HepG2 (cell line): ENCODE measurements around the gene GSS. TPM values are rescaled to one million over a fixed set of nuclear protein-coding genes. Genes with fewer than 3 reads are reported as not detected.

ENCODE experiments used
- AGO2 ChIP-seq: fragments of 200-400 bp; formaldehyde crosslinking; optimal IDR thresholded peaks from 2 replicates; pipeline ENCODE3; 2017; ENCODE audit warnings: mild to moderate bottlenecking, low read depth, low read length, moderate library complexity
- BRCA1 ChIP-seq: sonication (generic); formaldehyde crosslinking; IDR thresholded peaks from 2 replicates; pipeline ENCODE4 v1.4.0; 2020; ENCODE audit warnings: missing genetic modification reagents
- BRF2 ChIP-seq: sonication (generic); formaldehyde crosslinking; IDR thresholded peaks from 2 replicates; pipeline ENCODE4 v1.8.1; 2022; ENCODE audit warnings: mild to moderate bottlenecking, missing genetic modification reagents
- FOXA1 ChIP-seq, 2 experiments: fragments of 450-650 bp in 1 of 2; sonication (generic) in 1 of 2; formaldehyde crosslinking in 1 of 2; IDR thresholded peaks; 2 replicates each; pipeline versions ENCODE4 v1.4.0 to v1.6.1; 2016 to 2020; ENCODE audit warnings: missing genetic modification reagents in 1 of 2
- HNRNPH1 ChIP-seq: fragments of 200-400 bp; formaldehyde crosslinking; optimal IDR thresholded peaks from 2 replicates; pipeline ENCODE3; 2017; ENCODE audit warnings: mild to moderate bottlenecking, low read depth, low read length
- IRF1 ChIP-seq: sonication (generic); formaldehyde crosslinking; IDR thresholded peaks from 2 replicates; pipeline ENCODE4 v1.4.0; 2020; ENCODE audit warnings: low read depth, mild to moderate bottlenecking, missing genetic modification reagents
- KDM2A ChIP-seq: sonication (generic); formaldehyde crosslinking; IDR thresholded peaks from 2 replicates; pipeline ENCODE4 v1.4.0; 2020; ENCODE audit warnings: low read depth, missing genetic modification reagents, borderline replicate concordance
- KLF13 ChIP-seq: sonication (generic); formaldehyde crosslinking; IDR thresholded peaks from 2 replicates; pipeline ENCODE4 v1.4.0; 2020; ENCODE audit warnings: mild to moderate bottlenecking, missing genetic modification reagents
- KLF6 ChIP-seq: IDR thresholded peaks from 2 replicates; pipeline ENCODE4 v1.8.0; 2016; ENCODE audit warnings: missing biosample characterization, missing genetic modification reagents
- KMT2B ChIP-seq: IDR thresholded peaks from 2 replicates; pipeline ENCODE4 v1.6.1; 2016; ENCODE audit warnings: missing genetic modification reagents, missing compliant biosample characterization
- MXD1 ChIP-seq: sonication (generic); formaldehyde crosslinking; IDR thresholded peaks from 2 replicates; pipeline ENCODE4 v1.4.0; 2020; ENCODE audit warnings: mild to moderate bottlenecking, missing genetic modification reagents
- RELA ChIP-seq: sonication (generic); formaldehyde crosslinking; IDR thresholded peaks from 2 replicates; pipeline ENCODE4 v1.4.0; 2020; ENCODE audit warnings: missing genetic modification reagents
- SATB2 ChIP-seq: sonication (generic); formaldehyde crosslinking; IDR thresholded peaks from 2 replicates; pipeline ENCODE4 v1.5.0; 2020; ENCODE audit warnings: missing genetic modification reagents
- SRSF1 ChIP-seq: fragments of 200-400 bp; formaldehyde crosslinking; optimal IDR thresholded peaks from 2 replicates; pipeline ENCODE3; 2017; ENCODE audit warnings: mild to moderate bottlenecking, low read depth, low read length, moderate library complexity
- TFAP4 ChIP-seq: sonication (generic); IDR thresholded peaks from 2 replicates; pipeline ENCODE4 v1.6.1; 2016; ENCODE audit warnings: low read depth, borderline replicate concordance
- ZBTB3 ChIP-seq: sonication (generic); formaldehyde crosslinking; IDR thresholded peaks from 2 replicates; pipeline ENCODE4 v1.4.0; 2020; ENCODE audit warnings: low read depth, mild to moderate bottlenecking, moderate library complexity, missing genetic modification reagents, borderline replicate concordance
- ZFY ChIP-seq: sonication (generic); formaldehyde crosslinking; IDR thresholded peaks from 2 replicates; pipeline ENCODE4 v1.4.0; 2020; ENCODE audit warnings: missing genetic modification reagents
- ZGPAT ChIP-seq: IDR thresholded peaks from 2 replicates; pipeline ENCODE4 v1.6.1; 2016; ENCODE audit warnings: mild to moderate bottlenecking
- ZMAT5 ChIP-seq: sonication (generic); formaldehyde crosslinking; IDR thresholded peaks from 2 replicates; pipeline ENCODE4 v1.5.0; 2020; ENCODE audit warnings: mild to moderate bottlenecking, low read depth, missing genetic modification reagents, borderline replicate concordance
- ZNF138 ChIP-seq: sonication (generic); formaldehyde crosslinking; IDR thresholded peaks from 2 replicates; pipeline ENCODE4 v1.5.0; 2020; ENCODE audit warnings: mild to moderate bottlenecking, low read depth, missing genetic modification reagents
- ZNF337 ChIP-seq: sonication (generic); formaldehyde crosslinking; IDR thresholded peaks from 2 replicates; pipeline ENCODE4 v1.5.1; 2020; ENCODE audit warnings: missing genetic modification reagents, low read depth, mild to moderate bottlenecking, borderline replicate concordance
- ZNF350 ChIP-seq: sonication (generic); formaldehyde crosslinking; IDR thresholded peaks from 2 replicates; pipeline ENCODE4 v1.4.0; 2020; ENCODE audit warnings: mild to moderate bottlenecking, low read depth, missing genetic modification reagents, borderline replicate concordance
- ZNF501 ChIP-seq: sonication (generic); formaldehyde crosslinking; IDR thresholded peaks from 2 replicates; pipeline ENCODE4 v1.5.1; 2020; ENCODE audit warnings: mild to moderate bottlenecking, moderate library complexity, missing genetic modification reagents
- ZNF713 ChIP-seq: sonication (generic); formaldehyde crosslinking; IDR thresholded peaks from 2 replicates; pipeline ENCODE4 v1.4.0; 2020; ENCODE audit warnings: mild to moderate bottlenecking, missing genetic modification reagents
- ZNF772 ChIP-seq: sonication (generic); formaldehyde crosslinking; IDR thresholded peaks from 2 replicates; pipeline ENCODE4 v1.5.0; 2020; ENCODE audit warnings: mild to moderate bottlenecking, missing genetic modification reagents
- polyA plus RNA-seq, 8 experiments: library from polyadenylated mRNA; depleted of rRNA in 3 of 8; stranded (reverse) in 7 of 8; unstranded in 1 of 8; fragments of >200 nt; fragmentation: Illumina TruSeq in 4 of 8; extraction: Trizol in 4 of 8; gene quantifications; 2 replicates each; pipeline versions ENCODE4 v1.2.1 to v1.2.3, GENCODE V29; 2011 to 2016; ENCODE audit warnings: low read depth in 4 of 8, missing spikeins in 1 of 8, mixed read lengths in 1 of 8; ENCODE audit not compliant: insufficient read depth in 1 of 8
- total RNA-seq, 5 experiments: library from RNA; depleted of rRNA; stranded (reverse); fragments of >200 nt; fragmentation: Illumina TruSeq; extraction: Trizol; gene quantifications; 2 replicates each; pipeline ENCODE4 v1.2.3, GENCODE V29; 2016; ENCODE audit warnings: low read depth in 1 of 5

Gene GSS
- total and polyA plus RNA-seq, 2 of the 13 experiments (the other 11 are each of a cell fraction or from before 2014, with no cell fraction given): 80.1 to 102 TPM

GRCh38 chr20:34956751-34957472 lies 1.3 kb upstream of the GSS start (continued):
- TF ChIP-seq SATB2 (CRISPR knock-in tag) (no peak), ZGPAT (CRISPR knock-in tag) (no peak), IRF1 (CRISPR knock-in tag) (no peak), KMT2B (CRISPR knock-in tag) (no peak), KDM2A (CRISPR knock-in tag) (no peak), ZNF350 (CRISPR knock-in tag) (peak; percentile 8; the same call in 1 of the 2 replicates), ZNF501 (CRISPR knock-in tag) (0 out of 2 replicates have a peak, but pooled peaks have one; percentile 5), FOXA1 (IDR thresholded peaks at IDR 0.05) (no peak), FOXA1 (CRISPR knock-in tag; IDR thresholded peaks at IDR 0.05) (no peak), ZNF713 (0 out of 2 replicates have a peak, but pooled peaks have one; percentile 5), RELA (no peak), ZBTB3 (CRISPR knock-in tag) (no peak), SRSF1 (no peak), BRF2 (no peak), MXD1 (CRISPR knock-in tag) (0 out of 2 replicates have a peak, but pooled peaks have one; percentile 34), KLF6 (CRISPR knock-in tag) (no peak), TFAP4 (no peak), ZMAT5 (CRISPR knock-in tag) (no peak), ZNF772 (CRISPR knock-in tag) (0 out of 2 replicates have a peak, but pooled peaks have one; percentile 38), AGO2 (no peak), HNRNPH1 (no peak), KLF13 (0 out of 2 replicates have a peak, but pooled peaks have one; percentile 9), ZNF337 (CRISPR knock-in tag) (no peak), ZFY (peak; percentile 24; the same call in 1 of the 2 replicates), BRCA1 (no peak), ZNF138 (CRISPR knock-in tag) (0 out of 2 replicates have a peak, but pooled peaks have one; percentile 44)
